Lower leg skin (tissue), 3 donors: ENCODE measurements around the gene MYRIP.

Experiments
- CTCF ChIP-seq, 3 donors: fragments of 450-650 bp; IDR thresholded peaks; one replicate each; pipeline ENCODE4 v1.5.1; 2016; ENCODE audit warnings: antibody characterized with exemption in 3 of 3, mild to moderate bottlenecking in 3 of 3, moderate library complexity in 2 of 3
- POLR2A ChIP-seq, 2 donors: fragments of 450-650 bp; IDR thresholded peaks; one replicate each; pipeline ENCODE4 v1.6.1; 2016 to 2017; ENCODE audit warnings: antibody characterized with exemption in 2 of 2, mild to moderate bottlenecking in 1 of 2, moderate library complexity in 1 of 2

- TF ChIP-seq POLR2A (IDR thresholded peaks at IDR 0.05) (no peak), CTCF (IDR thresholded peaks at IDR 0.05) (no peak)
Observed at GRCh38 chr3:39917065-39917773, 107.8 kb downstream of the MYRIP start.
